Measurements from ENCODE around the gene IL1RAPL1. TPM values are rescaled to one million over a fixed set of nuclear protein-coding genes. Genes with fewer than 3 reads are reported as not detected.

Gene IL1RAPL1
- total RNA-seq, 1 donor from 2014 or later, result not detected

DNA sequence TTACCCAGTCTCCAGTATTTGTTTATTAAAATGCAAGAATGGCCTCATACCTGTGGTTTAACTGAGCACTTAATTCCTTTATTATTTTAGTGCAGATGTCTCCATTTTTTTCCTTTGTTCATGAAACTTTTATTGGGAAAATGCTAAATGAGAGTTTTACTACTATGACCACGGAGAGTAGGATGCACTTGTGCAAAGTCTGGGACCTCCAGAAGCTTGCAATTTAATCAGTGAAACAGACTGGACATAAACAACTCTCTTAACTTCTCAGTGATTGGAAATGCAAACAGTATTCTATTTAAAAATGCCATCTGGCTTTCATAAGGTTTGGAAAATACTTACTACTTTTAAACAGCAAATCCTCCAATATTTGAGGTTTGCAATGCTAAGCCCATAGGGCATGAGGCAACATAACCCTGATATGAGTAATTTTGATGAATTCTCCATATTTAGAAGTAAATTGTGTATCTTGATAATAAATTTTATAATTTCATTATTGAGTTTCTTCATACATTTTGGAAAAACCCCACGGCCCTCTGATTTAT lies 909.5 kb downstream of the IL1RAPL1 start:
- no peak for DNase-seq (ENCODE audit: low read depth)

DNA sequence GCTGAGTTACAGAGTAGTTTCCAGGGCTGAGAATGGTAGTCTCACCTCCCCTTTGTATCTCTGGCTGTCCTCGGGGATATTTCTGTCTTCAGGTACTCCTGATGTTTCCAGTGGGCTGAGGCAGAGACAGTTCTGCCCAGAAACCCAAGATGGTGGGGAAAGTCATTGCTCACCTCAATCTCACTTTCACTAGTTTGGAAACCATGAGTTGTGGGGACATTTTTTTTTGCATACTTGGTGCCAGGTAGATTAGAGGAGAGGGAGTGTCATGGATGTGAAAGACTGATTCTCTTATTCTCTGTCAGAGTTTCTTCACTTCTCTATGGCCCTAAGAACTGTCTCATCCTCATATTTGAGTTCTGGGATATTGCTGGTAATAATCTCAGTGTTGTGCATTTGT lies 919.5 kb downstream of the IL1RAPL1 start:
- no peak for DNase-seq (ENCODE audit: low read depth)

DNA sequence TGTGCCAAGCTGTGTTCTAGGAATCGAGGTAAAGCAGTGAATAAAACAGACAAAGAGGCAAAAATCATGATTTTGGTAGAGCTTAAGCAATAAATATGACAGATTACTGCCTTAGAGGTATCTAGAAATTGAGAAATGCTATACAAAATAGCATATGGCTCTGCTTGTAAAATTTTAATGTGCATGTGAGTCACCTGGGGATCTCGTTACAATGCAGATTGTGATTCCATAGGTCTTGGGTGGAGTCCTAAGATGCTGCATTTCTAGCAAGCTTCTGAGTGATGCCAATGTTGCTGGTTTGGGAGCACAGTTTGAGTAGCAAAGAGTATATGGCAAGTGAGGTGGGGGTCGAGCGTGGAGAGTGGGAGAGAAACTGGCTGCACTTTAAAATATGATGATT lies 930.9 kb downstream of the IL1RAPL1 start:
- no peak for DNase-seq (ENCODE audit: low read depth)

DNA sequence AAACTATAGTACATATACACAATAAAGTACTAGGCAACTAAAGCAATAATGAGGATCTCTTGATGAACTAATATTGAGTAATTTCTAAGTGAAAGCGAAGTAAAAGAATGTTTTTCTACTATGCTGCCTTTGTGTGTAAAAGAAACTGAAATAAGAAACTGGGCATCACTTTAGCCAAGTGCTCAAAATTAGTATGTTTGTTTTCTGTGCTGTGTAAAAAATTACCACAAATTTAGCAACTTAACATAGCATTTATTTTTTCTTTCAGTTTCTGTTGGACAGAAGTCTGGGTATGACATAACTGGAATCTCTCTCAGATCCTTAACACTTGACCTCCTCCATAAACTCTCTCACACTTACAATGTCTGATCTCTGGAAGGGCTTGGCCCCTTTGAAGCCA lies 941.0 kb downstream of the IL1RAPL1 start:
- DNase-seq (ENCODE audit: low read depth), result no peak

DNA sequence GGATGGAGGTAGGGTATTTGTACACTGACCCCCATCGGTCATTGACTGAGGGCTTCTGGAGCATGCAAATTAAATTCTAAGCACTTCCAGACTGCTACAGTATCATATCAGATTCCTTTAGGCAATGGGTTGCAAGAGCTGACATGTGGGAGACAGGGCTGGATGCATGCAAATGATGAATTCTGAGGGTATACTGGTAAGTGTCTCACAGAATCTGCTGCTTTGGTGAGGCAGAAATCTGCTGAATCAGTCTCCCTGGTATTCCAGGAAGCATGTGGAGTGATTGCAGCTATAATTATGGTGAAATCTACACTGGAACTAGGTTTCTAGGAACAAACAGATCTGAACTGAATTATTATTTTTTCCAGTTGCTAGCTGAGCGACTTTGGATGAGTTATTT lies 943.3 kb downstream of the IL1RAPL1 start:
- DNase-seq (ENCODE audit: low read depth), result peak; percentile 3

DNA sequence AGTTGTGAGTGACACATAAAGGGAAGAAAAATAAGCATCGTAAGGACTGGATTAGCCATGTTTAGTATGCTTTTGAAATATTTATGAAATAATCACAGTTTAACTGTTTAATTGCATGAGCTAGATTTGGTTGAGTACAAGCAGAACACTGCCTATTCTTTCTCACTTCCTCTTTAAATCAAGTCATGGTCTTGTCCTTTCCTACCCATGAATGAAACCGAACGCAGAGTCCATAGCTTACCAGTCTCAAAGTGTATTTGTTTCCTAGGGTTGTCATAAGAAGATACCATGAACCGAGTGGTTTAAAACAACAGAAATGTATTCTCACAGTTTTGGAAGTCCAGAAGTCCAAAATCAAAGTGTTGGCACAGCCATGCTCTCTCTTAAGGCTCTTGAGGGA lies 944.1 kb downstream of the IL1RAPL1 start:
- DNase-seq (ENCODE audit: low read depth), result no peak

DNA sequence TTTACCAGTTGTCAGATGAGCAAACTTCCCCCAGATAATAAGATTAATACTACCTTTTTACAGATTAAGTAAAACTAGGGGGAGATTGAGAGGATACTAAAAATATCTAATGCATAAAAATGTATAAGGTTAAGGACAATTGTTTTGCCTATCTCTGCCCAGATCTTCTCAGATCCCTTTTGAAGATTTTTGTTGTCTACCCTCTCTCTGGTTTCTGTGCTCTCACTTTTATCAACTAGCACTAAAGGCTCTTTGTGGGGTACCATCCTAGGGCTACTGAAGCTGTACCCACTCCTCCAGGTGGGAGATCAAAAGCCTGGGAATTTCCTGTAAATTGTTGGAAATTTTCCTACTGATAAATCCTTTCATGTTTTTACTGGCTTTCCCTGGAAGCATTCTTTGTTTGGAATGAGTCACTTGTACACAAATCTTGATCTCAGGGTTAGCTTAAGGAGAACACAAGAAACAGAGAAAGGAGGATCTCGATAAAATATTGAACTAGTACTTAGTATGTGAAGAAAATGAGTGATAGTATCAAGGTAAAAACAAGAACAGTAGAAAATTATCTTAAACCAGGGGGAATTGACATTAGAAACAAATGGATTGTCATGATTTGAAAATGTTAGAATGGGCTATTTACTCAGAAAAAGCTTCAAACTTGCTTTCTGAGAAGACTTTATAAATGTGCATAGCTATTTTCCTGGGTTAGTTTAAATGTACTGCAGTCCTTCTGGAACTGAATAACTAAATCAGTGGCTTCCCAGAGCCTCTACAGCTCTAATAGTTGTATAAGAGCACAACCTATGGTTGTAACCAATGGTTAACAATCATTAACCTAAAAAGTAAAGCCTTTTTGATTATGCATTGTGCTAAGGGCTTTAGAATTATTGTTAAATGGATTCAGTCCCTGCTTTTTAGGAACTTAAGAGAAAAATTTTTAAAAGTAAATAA lies 948.2 kb downstream of the IL1RAPL1 start:
- no peak for DNase-seq (ENCODE audit: low read depth)

DNA sequence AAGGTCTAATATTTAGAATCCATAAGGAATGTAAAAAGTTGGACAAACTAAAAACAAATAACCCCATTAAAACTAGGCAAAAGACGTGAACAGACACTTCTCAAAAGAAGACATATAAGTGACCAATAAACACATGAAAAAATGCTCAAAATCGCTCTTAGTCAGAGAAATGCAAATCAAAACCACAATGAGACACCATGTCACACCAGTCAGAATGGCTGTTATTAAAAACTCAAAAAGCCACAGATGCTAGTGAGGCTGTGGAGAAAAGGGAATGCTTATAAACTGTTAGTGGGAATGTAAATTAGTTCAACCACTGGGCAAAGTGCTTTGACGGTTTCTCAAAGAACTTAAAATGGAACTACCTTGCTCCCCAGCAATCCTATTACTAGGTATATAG lies 953.8 kb downstream of the IL1RAPL1 start:
- DNase-seq (ENCODE audit: low read depth), result no peak

DNA sequence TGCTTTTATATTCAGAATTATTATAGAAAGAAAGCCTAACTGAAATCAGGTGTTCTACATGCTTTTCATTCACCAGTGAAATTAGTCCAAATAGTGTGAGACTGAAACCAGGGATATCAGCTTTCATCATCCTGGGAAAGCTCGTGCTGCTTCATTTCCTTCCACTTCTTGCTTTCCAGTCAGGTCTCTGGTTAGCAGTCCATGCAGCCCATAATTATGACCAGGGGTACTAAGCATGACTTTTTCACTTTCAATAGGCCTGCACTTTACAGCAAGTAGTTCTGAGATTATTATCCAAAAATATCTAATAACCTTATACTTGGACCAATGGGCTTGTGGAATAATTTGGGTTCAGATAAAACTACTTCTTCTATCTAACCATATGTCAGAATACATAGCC lies 954.9 kb downstream of the IL1RAPL1 start:
- no peak for DNase-seq (ENCODE audit: low read depth)

DNA sequence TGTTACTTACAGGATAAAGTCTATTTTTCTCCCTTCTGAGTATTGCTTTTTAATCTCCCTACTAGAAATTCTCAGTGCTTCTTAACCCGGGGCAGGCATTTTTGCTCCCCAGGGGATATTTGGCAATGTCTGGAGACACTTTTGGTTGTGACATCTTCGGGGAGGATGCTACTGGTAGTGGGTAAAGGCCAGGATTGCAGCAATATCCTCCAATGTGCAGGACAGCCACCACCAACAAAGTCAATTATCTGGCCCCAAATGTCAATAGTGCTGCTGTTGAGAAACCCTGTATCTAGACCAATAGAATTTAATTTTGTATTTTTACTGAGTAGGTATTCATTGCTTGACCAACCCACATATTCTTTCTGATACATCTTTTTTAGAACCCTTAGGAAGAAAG lies 958.6 kb downstream of the IL1RAPL1 start:
- no peak for DNase-seq (ENCODE audit: low read depth)

DNA sequence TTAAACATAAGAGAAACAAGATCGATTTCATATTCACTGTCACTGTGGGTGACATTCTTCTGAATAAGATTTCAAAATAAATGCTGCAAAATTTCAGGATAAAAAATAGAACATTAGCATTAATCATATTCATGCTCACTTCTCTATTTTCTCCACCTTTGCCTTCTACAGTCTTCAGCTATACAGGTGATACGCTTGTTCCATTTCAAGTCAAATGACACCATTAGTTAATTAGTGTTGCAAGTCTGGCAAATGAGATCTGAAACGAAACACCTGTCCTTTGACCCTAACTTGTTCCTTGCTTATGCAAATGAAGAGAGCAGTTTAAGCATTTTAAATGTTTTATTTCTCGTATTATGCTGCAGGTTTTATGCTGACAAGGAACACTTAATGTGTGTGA lies 960.6 kb downstream of the IL1RAPL1 start:
- no peak for DNase-seq (ENCODE audit: low read depth)

DNA sequence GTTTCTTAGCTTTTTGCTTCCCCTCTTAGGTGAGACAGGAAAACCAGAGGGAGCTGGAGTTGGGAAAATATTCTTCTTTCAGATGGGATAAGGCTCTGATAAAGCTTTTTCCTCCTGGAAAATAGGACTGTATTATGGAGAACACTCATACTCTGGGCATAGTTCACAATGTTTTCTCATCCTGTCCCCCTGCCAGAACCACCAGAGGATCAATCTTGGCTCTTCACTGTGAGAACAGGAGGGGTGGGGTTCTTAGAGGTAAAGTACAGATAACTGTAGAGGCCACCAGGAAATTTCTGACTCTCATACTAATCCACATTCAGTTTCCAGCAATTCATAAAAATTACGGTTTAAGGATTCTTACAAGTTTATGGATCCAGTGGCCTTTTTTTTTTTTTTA lies 966.3 kb downstream of the IL1RAPL1 start:
- DNase-seq (ENCODE audit: low read depth), result no peak

DNA sequence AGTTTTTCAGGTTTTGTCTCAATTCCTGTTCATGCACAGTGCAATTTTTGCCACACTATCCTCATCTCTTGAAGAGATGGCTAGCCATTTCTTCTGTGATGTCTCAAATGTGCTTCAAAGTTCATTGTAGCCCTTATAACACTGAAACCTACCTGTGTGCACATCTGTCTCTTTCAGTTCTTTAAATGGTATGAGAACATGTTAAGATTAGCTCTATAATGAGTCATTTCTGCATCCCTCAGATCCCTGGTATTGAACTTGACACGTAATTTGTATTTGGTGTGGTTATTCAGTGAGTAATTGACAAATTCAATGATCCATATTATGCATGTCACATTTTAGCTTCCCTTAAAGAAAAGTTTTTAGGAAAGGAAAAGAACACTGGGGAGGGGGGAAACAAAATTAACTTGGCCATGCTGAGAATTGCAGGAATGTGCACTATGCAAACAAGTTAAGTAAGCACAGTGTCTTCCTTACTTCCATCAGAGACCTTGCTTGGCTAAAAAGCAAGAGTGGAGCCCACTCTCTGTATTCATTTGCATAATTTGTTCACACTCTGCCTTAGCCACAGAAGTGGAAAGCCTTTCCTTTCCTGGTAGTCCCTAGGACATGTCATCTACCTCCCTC lies 968.3 kb downstream of the IL1RAPL1 start:
- DNase-seq (ENCODE audit: low read depth), result no peak

DNA sequence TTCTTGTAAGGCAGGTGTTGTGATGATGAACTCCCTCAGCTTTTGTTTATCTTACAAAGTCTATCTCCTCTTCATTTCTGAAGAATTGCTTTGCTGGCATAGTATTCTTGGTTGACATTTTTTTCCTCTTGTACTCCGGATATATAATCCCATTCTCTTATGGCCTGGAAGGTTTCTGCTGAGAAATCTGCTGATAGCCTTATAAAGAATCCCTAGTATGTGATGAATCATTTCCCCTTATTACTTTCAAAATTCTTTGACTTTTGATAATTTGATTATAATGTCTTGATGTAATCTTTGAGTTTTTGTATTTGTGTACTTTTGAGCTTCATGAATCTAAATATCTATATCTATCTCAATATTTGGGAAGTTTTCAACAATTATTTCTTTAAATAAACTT lies 972.8 kb downstream of the IL1RAPL1 start:
- DNase-seq (ENCODE audit: low read depth), result no peak

DNA sequence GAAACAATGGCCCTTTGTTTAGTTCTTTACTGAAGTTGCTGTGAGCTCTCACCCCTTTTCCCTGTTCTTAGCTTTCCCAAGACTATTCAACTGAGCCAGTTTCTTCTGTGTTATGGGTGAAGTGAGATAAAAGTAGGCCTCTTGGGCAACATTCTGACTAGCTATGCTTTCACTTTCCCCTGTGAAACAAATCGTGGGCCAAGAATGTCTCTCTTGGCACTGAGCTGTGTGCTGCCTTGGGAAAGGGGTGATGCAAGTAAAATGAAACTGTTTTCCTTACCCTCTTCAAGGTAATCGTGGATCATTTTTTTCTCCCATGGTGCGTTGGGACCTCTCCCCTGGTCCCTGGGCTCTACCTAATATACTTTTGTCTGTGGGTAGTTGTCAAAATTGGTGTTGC lies 974.2 kb downstream of the IL1RAPL1 start:
- DNase-seq (ENCODE audit: low read depth), result no peak

DNA sequence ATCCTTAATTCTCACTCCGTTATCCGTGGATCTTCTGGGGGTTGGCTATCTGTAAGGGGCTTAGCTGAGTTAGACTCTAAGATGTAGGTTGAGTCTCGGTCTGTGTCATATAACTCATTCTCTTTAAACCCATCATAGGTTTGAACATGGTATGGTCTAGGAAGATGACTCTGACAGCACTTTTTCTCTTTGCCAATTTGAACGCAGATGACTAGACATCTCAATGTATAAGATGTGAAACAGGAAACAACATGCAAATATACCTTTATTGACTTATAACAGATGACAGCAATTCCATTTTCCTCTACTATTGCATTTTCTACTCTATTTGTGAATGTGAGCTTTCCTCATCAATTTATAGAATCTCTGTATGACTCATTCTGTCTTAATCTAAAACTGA lies 993.3 kb downstream of the IL1RAPL1 start:
- DNase-seq (ENCODE audit: low read depth), result no peak

DNA sequence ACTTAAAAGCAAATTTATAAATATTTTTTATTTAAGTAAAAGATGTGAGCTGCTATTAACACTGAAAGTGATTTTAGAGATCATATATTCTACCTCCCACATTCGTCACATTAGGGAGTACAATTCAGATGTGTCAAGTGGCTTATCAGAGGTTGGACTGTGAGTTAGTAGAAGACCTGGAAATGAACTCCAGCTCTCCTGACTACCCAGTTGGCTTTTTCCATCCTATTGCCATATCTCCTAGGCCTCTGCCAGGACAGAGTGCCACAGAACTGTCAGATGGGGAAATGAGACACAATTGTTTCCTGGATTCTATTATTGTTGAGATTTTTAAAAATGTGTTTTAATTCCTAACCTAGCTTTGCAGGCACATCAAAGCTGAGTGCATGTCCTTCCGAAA lies 994.0 kb downstream of the IL1RAPL1 start:
- DNase-seq (ENCODE audit: low read depth), result no peak

DNA sequence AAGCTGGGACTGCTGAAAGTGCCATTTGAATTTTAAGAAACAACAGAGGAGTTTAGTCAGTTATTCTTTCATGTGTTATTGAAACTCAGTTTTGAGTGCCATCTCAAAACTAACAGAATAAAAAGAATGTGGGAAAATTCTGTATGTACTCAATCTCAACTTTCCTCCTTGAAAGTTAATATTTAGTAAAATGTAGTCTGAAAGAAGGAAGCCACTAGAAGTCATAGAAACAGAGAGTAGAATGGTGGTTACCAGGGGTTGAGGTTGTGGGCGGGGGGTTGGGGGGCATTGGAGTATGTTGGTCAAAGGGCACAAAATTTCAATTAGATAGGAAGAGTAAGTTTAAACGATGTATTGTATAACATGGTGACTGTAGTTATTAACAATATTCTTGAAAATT lies 999.9 kb downstream of the IL1RAPL1 start:
- DNase-seq (ENCODE audit: low read depth), result no peak

DNA sequence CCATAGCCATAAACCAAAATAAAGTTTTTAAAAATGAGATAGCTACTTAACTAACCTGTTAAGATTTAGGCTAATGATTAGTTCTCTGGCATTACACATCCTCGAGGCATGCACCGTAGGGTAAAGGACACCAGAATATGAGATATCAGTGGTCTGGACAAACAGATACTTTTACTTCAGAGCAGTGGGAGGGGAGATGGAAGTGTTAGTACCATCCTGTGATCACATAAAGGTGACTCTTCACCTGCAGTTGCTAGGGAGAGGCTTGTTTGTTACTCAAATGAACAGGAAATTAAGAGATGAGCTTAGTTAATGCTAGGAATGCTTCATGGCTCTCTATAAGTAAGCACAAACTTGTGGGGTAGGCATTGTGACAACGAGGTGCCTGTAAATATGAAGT lies 1003.7 kb downstream of the IL1RAPL1 start:
- DNase-seq (ENCODE audit: low read depth), result no peak

DNA sequence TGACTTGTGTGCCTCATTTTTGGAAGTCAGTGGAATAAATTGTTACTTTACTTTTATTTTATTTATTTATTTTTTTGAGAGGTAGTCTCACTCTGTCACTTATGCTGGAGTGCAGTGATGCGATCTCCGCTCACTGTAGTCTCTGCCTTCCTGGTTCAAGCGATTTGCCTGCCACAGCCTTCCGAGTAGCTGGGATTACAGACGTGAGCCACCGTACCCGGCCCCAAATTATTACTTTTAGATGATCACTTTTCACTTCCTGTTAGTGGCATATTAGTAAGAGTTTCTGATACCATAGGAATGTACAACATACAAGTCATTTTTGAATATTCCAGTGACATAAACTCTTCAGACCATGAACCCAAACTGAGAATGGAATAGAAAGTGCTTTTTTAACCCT lies 1017.1 kb downstream of the IL1RAPL1 start:
- no peak for DNase-seq (ENCODE audit: low read depth)

DNA sequence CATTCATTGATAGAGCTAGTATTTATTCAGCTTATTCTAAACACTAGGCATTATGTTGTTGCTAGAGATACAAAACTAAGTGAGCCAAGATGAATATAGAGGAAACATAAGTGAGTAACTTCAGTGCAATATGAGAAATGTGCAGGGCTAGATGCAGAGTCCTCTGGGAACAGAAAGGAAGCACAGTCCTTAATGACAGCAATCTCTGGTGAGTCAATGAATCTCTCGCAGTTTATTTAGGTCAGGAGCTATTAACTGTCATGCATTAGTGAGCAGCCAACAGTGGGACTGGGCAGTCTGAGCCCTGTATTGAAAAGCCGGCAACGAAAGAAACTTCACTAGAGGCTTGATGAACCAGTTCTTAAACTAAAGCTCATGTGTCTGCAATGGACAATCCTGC lies 1030.0 kb downstream of the IL1RAPL1 start:
- DNase-seq (ENCODE audit: low read depth), result no peak

DNA sequence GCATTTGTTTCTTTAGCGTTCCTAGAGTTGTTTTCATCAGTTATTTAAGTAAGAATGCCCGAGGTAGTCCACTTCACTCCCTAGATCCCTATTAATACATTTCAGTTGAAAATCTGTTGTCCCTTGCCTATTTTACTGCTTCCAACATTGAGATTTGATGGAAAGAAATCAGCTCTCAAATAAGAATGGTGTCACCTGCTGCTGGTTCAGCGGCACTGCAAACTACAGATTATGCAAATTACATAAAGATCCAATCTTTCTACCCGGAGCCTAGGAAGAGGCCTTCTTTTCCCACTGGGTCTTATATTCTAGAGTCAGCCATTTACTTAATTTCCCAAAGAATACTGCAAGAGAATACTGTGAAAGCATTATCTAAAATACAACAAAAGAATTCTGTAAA lies 1030.5 kb downstream of the IL1RAPL1 start:
- DNase-seq (ENCODE audit: low read depth), result no peak

DNA sequence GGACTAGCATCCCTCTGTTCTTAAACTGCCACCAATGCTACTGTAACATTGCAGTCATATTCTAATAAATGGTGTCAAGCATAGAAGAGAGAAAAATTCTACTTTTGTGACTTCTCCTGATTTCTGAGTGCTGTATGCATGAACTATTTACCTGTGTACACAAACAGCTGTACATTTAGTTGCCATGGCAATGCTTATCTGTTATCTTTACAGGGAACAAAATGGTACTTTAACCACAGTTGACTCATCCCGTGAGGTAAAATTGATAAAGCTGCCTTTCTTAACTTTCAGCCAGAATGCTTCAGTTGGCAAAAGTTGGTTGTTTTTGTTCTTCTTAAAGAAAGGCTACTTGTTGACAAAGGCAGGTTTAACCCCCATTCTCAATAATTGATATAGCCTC lies 1040.6 kb downstream of the IL1RAPL1 start:
- DNase-seq (ENCODE audit: low read depth), result no peak

Data from myocyte (in vitro differentiated cells).